ENCODE data around the gene CCDC34. TPM values are rescaled to one million over a fixed set of nuclear protein-coding genes. Genes with fewer than 3 reads are reported as not detected.

Gene CCDC34
- total and polyA plus RNA-seq, 4 donors, result 1.1 to 10.5 (median 1.5) TPM

DNA sequence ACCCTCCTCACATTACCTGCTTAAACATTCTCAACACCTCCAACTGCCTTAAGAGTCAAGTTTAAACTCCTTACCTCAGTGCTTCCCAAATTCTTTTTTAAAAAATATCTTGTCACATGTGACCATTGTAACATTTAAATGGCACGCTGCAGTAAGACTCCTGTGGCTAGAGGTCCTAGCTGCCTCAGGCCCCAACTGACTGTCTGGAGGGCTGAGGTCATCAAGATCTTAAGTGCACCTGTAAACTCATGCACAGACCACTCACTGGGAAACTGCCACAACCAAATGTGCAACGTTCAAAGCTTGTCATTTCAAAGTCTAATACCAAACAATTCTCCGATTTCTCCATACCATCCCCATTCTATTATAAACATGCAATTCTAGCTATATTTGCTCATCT, 16.4 kb upstream of the CCDC34 start:
- H3K27ac ChIP-seq (ENCODE audit: low read depth in 1 of 2, low read length in 2 of 2), result peak overlapping the region in 1 of 2 donors; percentile 5
- TF ChIP-seq RAD21 (IDR thresholded peaks at IDR 0.05) (no peak), FOXA1 (IDR thresholded peaks at IDR 0.05) (no peak), HNF4A (conservative IDR thresholded peaks at IDR 0.05) (no peak), RXRA (IDR thresholded peaks at IDR 0.05) (no peak), NR2F2 (IDR thresholded peaks at IDR 0.05) (no peak), GABPA (IDR thresholded peaks at IDR 0.05 in 1 of 2, conservative IDR thresholded peaks at IDR 0.05 in 1 of 2) (no peak), JUND (IDR thresholded peaks at IDR 0.05) (no peak), HNF4G (IDR thresholded peaks at IDR 0.05) (no peak), EGR1 (IDR thresholded peaks at IDR 0.05; ENCODE audit: low read depth in 2 of 2) (no peak), TAF1 (conservative IDR thresholded peaks at IDR 0.05) (no peak), FOXA2 (IDR thresholded peaks at IDR 0.05) (no peak), YY1 (IDR thresholded peaks at IDR 0.05) (no peak)
- TF ChIP-seq, protein P1, sequence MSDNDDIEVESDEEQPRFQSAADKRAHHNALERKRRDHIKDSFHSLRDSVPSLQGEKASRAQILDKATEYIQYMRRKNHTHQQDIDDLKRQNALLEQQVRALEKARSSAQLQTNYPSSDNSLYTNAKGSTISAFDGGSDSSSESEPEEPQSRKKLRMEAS (IDR thresholded peaks at IDR 0.05), result no peak
- TF ChIP-seq, protein P2, sequence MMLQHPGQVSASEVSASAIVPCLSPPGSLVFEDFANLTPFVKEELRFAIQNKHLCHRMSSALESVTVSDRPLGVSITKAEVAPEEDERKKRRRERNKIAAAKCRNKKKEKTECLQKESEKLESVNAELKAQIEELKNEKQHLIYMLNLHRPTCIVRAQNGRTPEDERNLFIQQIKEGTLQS (IDR thresholded peaks at IDR 0.05), result no peak
- TF ChIP-seq, protein P3, sequence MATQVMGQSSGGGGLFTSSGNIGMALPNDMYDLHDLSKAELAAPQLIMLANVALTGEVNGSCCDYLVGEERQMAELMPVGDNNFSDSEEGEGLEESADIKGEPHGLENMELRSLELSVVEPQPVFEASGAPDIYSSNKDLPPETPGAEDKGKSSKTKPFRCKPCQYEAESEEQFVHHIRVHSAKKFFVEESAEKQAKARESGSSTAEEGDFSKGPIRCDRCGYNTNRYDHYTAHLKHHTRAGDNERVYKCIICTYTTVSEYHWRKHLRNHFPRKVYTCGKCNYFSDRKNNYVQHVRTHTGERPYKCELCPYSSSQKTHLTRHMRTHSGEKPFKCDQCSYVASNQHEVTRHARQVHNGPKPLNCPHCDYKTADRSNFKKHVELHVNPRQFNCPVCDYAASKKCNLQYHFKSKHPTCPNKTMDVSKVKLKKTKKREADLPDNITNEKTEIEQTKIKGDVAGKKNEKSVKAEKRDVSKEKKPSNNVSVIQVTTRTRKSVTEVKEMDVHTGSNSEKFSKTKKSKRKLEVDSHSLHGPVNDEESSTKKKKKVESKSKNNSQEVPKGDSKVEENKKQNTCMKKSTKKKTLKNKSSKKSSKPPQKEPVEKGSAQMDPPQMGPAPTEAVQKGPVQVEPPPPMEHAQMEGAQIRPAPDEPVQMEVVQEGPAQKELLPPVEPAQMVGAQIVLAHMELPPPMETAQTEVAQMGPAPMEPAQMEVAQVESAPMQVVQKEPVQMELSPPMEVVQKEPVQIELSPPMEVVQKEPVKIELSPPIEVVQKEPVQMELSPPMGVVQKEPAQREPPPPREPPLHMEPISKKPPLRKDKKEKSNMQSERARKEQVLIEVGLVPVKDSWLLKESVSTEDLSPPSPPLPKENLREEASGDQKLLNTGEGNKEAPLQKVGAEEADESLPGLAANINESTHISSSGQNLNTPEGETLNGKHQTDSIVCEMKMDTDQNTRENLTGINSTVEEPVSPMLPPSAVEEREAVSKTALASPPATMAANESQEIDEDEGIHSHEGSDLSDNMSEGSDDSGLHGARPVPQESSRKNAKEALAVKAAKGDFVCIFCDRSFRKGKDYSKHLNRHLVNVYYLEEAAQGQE (IDR thresholded peaks at IDR 0.05), result no peak
- peaks cover 6 to 34% (median 30%) of the 10 kb centered on the region in 4 donors for H3K4me1 ChIP-seq (ENCODE audit: control insufficient read depth in 4 of 4, insufficient read depth in 4 of 4, low read length in 3 of 4)
- H3K9ac ChIP-seq (ENCODE audit: low read depth in 1 of 2, low read length in 2 of 2), result no peak overlapping the region
- no peaks in the 10 kb centered on the region for H3K27me3 ChIP-seq (ENCODE audit: control insufficient read depth in 4 of 4, insufficient read depth in 4 of 4, low read length in 3 of 4)
- 84% methylated on average over 3 of the region's 3 CpGs for WGBS
- no peak overlapping the region for H3K4me3 ChIP-seq (ENCODE audit: low read depth in 1 of 3, low read length in 3 of 3)
- no peaks in the 10 kb centered on the region for H3K9me3 ChIP-seq (ENCODE audit: control insufficient read depth in 4 of 4, low read length in 3 of 4)
- H3K36me3 ChIP-seq (ENCODE audit: control insufficient read depth in 4 of 4, insufficient read depth in 3 of 4, low read depth in 1 of 4, low read length in 3 of 4), result peaks cover 0 to 14% (median under 1%) of the 10 kb centered on the region in 4 donors
- no peak for DNase-seq (ENCODE audit: low spot score)

DNA sequence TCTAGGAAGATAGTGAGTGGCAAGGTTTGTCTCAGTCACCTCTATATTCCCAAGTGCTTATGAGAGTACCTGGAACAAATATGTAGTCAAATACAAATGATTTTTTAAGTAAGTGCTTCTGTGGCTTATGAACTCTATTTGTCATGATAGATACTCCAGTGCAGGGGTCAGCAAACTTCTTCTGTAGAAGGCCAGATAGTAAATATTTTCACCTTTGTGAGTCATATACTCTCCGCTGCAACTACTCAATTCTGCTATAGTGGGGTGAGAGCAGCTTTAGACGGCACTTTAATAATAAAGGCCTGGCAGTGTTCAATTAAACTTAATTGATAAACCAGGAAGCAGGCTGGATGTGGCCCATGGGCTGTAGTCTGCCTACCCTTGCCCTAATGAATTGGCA, 12.4 kb upstream of the CCDC34 start:
- H3K36me3 ChIP-seq (ENCODE audit: control insufficient read depth in 4 of 4, insufficient read depth in 3 of 4, low read depth in 1 of 4, low read length in 3 of 4), result peaks cover 0 to 10% (median 5%) of the 10 kb centered on the region in 4 donors
- no peak for TF ChIP-seq NR2F2 (IDR thresholded peaks at IDR 0.05)
- no peak for TF ChIP-seq FOXA1 (IDR thresholded peaks at IDR 0.05)
- TF ChIP-seq JUND (IDR thresholded peaks at IDR 0.05), result peak in 1 of 2 donors; percentile 36
- TF ChIP-seq RAD21 (IDR thresholded peaks at IDR 0.05), result peak in 1 of 2 donors; percentile 16
- TF ChIP-seq, protein P4, sequence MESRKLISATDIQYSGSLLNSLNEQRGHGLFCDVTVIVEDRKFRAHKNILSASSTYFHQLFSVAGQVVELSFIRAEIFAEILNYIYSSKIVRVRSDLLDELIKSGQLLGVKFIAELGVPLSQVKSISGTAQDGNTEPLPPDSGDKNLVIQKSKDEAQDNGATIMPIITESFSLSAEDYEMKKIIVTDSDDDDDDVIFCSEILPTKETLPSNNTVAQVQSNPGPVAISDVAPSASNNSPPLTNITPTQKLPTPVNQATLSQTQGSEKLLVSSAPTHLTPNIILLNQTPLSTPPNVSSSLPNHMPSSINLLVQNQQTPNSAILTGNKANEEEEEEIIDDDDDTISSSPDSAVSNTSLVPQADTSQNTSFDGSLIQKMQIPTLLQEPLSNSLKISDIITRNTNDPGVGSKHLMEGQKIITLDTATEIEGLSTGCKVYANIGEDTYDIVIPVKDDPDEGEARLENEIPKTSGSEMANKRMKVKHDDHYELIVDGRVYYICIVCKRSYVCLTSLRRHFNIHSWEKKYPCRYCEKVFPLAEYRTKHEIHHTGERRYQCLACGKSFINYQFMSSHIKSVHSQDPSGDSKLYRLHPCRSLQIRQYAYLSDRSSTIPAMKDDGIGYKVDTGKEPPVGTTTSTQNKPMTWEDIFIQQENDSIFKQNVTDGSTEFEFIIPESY (IDR thresholded peaks at IDR 0.05), result no peak
- TF ChIP-seq, protein P3 (IDR thresholded peaks at IDR 0.05), result no peak
- peak in 1 of 2 donors; percentile 12 for TF ChIP-seq RXRA (IDR thresholded peaks at IDR 0.05)
- no peak overlapping the region for H3K9ac ChIP-seq (ENCODE audit: low read depth in 1 of 2, low read length in 2 of 2)
- no peaks in the 10 kb centered on the region for H3K27me3 ChIP-seq (ENCODE audit: control insufficient read depth in 4 of 4, insufficient read depth in 4 of 4, low read length in 3 of 4)
- no peaks in the 10 kb centered on the region for H3K9me3 ChIP-seq (ENCODE audit: control insufficient read depth in 4 of 4, low read length in 3 of 4)
- 43% methylated on average over 2 of the region's 2 CpGs for WGBS
- H3K4me3 ChIP-seq (ENCODE audit: low read depth in 1 of 3, low read length in 3 of 3), result no peak overlapping the region
- peak overlapping the region; percentile 32 to 77 for H3K27ac ChIP-seq (ENCODE audit: low read depth in 1 of 2, low read length in 2 of 2)
- no peak for DNase-seq (ENCODE audit: low spot score)
- H3K4me1 ChIP-seq (ENCODE audit: control insufficient read depth in 4 of 4, insufficient read depth in 4 of 4, low read length in 3 of 4), result peaks cover 9 to 39% (median 27%) of the 10 kb centered on the region in 4 donors

Data from liver (tissue), 9 donors.